ENCODE results near the gene LDLRAD4.

DNA sequence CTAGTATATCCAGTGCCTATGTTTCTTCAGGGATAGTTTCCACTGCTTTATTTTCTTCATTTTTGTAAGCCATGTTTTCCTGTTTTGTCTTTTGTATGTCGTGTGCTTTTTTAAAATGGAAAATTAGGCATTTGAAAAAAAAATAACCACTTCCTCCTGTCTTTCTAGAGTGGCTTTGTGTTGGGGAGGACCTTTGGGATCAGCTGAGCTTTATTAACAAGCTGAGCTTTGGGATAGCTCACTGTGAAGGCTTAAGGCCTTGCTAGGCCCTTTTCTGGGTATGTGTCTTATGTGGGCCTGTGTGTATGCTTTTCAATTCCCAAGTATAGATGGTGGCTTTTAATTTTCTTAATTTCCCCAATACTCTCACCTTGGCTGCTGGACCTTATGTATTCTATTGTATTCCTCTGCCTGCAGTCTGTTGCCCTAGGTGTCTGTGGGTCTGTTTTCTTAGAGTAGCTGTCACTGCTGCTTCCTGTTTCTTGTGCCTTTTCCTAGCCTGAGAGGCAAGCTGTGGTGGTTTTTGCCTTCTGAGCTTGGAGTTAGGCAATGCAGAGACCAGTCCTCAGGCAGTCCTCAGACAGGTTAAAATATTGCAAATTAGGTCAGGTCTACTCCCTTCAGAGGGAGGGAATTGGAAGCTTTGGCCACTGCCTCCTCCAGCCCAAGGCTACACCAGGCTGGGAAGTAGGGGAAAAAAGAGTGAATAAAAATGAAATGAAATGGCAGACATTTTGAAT, 134.7 kb downstream of the LDLRAD4 start:
- TF ChIP-seq GATA3 (IDR thresholded peaks at IDR 0.05; ENCODE audit: low read depth, low read length) (no peak), GATA2 (IDR thresholded peaks at IDR 0.05; ENCODE audit: low read depth, low read length) (no peak)
